Activated naive CD4-positive, alpha-beta T cell treated with anti-CD3 and anti-CD28 coated beads for 36 hours (primary cell): ENCODE measurements around the gene RNF130. TPM values are rescaled to one million over a fixed set of nuclear protein-coding genes. Genes with fewer than 3 reads are reported as not detected.

Experiments
- CTCF ChIA-PET: fragments of 350-600 bp; sonication (Branson Sonifier 250); formaldehyde crosslinking; loops from one replicate; lab custom pipeline; 2021; ENCODE audit warnings: antibody characterized with exemption; lab: Charles Lee
- DNase-seq: peaks from one replicate; pipeline ENCODE4 v3.0.0-alpha.2; 2020
- H3K27ac Mint-ChIP-seq: one replicate; pipeline ENCODE4 v1.8.0; 2021; ENCODE audit warnings: mild to moderate bottlenecking, mixed read lengths
- H3K27me3 Mint-ChIP-seq: one replicate; pipeline ENCODE4 v1.8.0; 2021; ENCODE audit warnings: low read depth, mixed read lengths
- H3K36me3 Mint-ChIP-seq: one replicate; pipeline ENCODE4 v1.8.0; 2021; ENCODE audit warnings: low read depth, mixed read lengths
- H3K4me1 Mint-ChIP-seq: one replicate; pipeline ENCODE4 v1.8.0; 2021; ENCODE audit warnings: low read depth, mixed read lengths
- H3K4me3 Mint-ChIP-seq: one replicate; pipeline ENCODE4 v1.8.0; 2021; ENCODE audit warnings: mild to moderate bottlenecking, moderate library complexity, mixed read lengths
- H3K9me3 Mint-ChIP-seq: one replicate; pipeline ENCODE4 v1.8.0; 2021; ENCODE audit warnings: mixed read lengths
- intact Hi-C: fragments of 100-400 bp; cut with micrococcal nuclease; formaldehyde crosslinking; loops from one replicate; pipeline ENCODE4 v1.15.1; 2023
- total RNA-seq, 2 experiments: library from RNA; stranded (reverse); gene quantifications; one replicate each; pipeline ENCODE4 v1.2.3, GENCODE V29; 2021

The RNF130 gene
- total RNA-seq, 2 experiments from 2014 or later: 10.3 to 11.9 TPM

DNA sequence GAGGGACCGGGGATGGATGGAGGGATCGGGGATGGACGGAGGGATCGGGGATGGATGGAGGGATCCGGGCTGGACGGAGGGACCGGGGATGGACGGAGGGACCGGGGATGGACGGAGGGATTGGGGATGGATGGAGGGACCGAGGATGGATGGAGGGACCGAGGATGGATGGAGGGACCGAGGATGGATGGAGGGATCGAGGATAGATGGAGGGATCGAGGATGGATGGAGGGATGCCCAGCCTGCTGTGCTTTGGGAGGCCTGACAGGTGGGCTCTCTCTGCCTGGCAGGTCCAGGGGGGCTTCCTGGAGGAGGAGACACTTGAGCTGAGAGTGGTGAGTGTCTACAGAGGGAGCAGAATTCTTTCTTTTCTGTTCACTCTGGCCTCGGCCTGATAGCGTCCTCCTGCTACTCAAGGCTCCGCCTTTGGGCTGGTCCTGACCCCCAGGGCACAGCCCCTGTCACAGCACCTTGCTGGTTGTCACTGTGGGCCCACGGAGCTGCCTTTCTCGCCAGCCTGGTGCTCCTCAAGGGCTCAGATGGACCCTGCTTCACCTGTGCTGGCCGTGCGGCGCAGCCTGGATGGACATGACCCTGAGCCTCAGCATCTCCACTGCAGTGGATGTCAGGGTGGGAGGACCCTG is 42.2 kb upstream of the RNF130 start:
- CTCF ChIA-PET: no interaction called here
- intact Hi-C loops: no loop called here
- DNase-seq: peak; percentile 3
- Mint-ChIP-seq H3K9me3 (no peaks in the 10 kb centered on the region), H3K27me3 (no peaks in the 10 kb centered on the region), H3K27ac (no peak overlapping the region), H3K4me1 (no peaks in the 10 kb centered on the region), H3K4me3 (no peak overlapping the region), H3K36me3 (no peaks in the 10 kb centered on the region)

DNA sequence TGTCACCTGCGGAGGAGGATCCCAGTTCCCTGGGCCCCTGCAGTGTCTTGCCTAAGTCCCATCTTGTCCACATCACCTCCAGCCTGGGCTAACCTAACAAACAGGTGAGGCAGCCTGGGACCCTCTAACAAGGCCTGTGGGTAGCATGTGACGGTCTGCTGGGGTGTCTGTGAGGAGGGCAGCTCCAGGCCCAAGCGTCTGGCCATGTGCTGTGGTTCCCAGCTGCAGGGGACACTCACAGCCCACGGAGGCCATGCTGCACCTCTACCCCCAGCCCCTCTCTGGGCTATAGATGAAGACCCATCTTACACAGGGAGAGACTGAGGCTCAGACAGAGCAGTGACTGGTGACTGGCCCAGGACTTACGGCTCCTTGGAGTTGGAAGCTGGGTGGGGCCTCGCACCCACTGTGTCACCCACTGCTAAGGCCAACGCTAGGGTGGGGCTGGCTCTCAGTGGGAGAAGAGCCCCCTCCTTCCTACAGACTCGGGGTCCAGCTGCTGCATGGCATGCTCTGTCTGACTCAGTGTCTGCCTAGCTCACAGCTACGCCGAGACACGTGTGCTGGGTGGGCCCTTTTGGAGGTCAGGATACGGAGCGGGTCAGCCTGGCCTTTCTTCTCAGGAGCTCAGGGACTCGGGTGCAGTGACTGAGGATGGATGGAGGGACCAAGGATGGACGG is 40.8 kb upstream of the RNF130 start:
- intact Hi-C loops: no loop called here
- Mint-ChIP-seq H3K4me3 (no peak overlapping the region), H3K27me3 (no peaks in the 10 kb centered on the region), H3K9me3 (peaks cover 9% of the 10 kb centered on the region), H3K27ac (no peak overlapping the region), H3K4me1 (no peaks in the 10 kb centered on the region), H3K36me3 (no peaks in the 10 kb centered on the region)
- CTCF ChIA-PET: no interaction called here
- DNase-seq: peak; percentile 1

DNA sequence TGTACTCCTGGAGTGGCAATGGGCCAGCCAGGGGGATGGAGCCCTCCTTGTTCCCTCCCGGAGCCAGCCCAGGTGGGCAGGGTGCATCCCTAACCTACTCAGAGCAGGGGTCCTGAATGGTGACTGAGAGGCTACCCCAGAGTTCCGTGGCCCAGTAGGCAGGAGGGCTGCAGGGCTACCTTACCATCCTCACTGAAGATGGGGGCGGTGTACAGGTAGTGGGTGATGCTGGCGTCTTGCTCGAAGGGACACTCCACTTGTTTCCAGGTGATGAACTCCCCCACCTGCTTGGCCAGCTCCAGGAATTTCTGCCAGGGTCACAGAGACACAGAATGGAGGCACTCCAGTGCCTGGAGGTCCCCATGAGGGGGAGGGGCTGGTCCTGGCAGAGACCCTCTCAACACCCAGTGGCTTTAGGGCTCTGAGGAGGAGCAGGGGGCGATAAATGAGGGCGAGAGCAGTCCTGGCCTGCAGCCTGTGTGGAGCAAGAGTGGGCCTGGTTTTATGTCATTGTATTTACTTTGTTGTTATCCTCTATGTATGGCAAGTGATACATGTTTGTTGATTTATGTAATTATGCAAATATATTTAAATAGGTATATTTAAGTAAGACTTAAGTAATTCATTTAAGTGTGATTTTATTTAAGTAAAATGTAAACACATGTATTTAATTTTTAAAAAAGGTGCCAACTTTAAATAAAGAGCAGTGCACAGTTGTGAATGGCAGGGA is 39.9 kb upstream of the RNF130 start:
- Mint-ChIP-seq H3K9me3 (peaks cover 16% of the 10 kb centered on the region), H3K36me3 (peaks cover 3% of the 10 kb centered on the region)
- CTCF ChIA-PET: no interaction called here

DNA sequence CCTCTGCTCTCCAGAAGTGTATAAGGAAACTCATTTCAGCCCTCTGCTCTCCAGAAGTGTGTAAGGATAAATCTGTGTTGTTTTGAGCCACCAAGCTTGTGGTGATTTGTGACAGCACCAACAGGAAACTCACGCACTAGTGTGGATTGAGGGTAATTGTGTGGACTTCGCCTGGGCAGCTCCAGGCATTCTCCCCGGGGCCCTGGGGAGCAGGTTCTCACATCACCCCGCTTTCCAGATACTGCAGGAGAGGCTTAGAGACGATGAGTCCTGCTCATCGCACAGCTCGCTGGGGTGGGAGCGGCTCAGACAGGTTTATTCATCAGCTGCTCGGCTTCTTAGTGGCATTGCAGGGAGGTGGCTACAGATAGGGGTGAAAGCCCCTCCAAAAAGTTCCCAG is 38.4 kb upstream of the RNF130 start:
- DNase-seq: peak; percentile 2
- peaks cover 19% of the 10 kb centered on the region for H3K9me3 Mint-ChIP-seq
- H3K36me3 Mint-ChIP-seq: peaks cover 3% of the 10 kb centered on the region
- H3K27ac Mint-ChIP-seq: no peak overlapping the region
- intact Hi-C loops: no loop called here
- CTCF ChIA-PET: interaction anchor here (0.7 kb wide), 1 partner anchor 306 kb away, joined by 3 read pairs; no protein-coding TSS in a partner anchor
- no peak overlapping the region for H3K4me3 Mint-ChIP-seq
- H3K27me3 Mint-ChIP-seq: peaks cover 2% of the 10 kb centered on the region
- H3K4me1 Mint-ChIP-seq: no peaks in the 10 kb centered on the region

More for the DNA sequence above, 39.9 kb upstream of the RNF130 start:
- H3K4me1 Mint-ChIP-seq: no peaks in the 10 kb centered on the region
- no peaks in the 10 kb centered on the region for H3K27me3 Mint-ChIP-seq
- peak; percentile 1 for DNase-seq
- H3K27ac Mint-ChIP-seq: no peak overlapping the region
- intact Hi-C loops: no loop called here
- H3K4me3 Mint-ChIP-seq: no peak overlapping the region

DNA sequence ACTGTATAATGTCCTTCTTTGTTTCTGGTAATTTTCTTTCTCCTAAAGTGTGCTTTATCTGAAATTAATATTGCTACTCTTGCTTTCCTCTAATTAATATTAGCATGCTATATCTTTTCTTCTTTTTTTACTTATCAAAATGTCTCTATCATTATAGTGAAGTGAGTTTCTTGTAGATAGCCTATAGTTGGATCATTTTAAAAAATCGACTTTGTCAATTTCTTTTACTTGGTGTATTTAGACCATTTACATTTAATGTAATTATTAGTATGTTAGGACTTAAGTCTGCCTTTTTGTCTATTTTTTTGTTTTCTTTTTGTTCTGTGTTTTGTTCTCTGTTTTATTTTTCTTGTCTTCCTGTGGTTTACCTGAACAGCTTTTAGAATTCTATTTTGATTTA is 35.4 kb upstream of the RNF130 start:
- intact Hi-C loops: no loop called here
- CTCF ChIA-PET: no interaction called here
- no peak overlapping the region for H3K27ac Mint-ChIP-seq
- no peaks in the 10 kb centered on the region for H3K4me1 Mint-ChIP-seq
- H3K4me3 Mint-ChIP-seq: no peak overlapping the region
- peaks cover 19% of the 10 kb centered on the region for H3K9me3 Mint-ChIP-seq
- DNase-seq: no peak
- H3K27me3 Mint-ChIP-seq: peaks cover 7% of the 10 kb centered on the region
- H3K36me3 Mint-ChIP-seq: peaks cover 3% of the 10 kb centered on the region

DNA sequence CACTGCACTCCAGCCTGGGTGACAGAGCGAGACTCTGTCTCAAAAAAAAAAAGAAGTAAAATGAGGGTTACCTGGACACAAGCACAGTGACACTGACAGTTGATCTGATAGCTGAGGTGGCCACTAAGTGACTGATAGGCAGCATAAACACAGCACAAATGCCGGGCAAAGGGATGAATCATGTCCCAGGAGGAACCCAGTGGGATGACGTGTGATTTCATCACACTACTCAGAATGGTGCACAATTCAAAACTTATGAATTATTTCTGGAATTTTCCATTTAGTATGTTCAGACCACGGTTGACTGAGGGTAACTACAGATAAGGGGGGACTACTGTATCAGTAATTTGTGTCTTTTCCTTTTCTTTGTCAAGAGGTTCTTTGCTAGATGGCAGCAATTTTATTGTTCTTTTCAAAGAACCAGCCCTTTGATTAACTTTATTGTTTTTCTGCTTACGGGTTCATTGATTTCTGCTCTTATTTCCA is 34.3 kb upstream of the RNF130 start:
- H3K27ac Mint-ChIP-seq: no peak overlapping the region
- H3K27me3 Mint-ChIP-seq: peaks cover 7% of the 10 kb centered on the region
- H3K4me1 Mint-ChIP-seq: no peaks in the 10 kb centered on the region
- H3K36me3 Mint-ChIP-seq: peaks cover 3% of the 10 kb centered on the region
- H3K4me3 Mint-ChIP-seq: no peak overlapping the region
- peaks cover 19% of the 10 kb centered on the region for H3K9me3 Mint-ChIP-seq
- no peak for DNase-seq
- intact Hi-C loops: no loop called here
- CTCF ChIA-PET: interaction anchor here (0.6 kb wide), 1 partner anchor 727 kb away, joined by 3 read pairs; no protein-coding TSS in a partner anchor

DNA sequence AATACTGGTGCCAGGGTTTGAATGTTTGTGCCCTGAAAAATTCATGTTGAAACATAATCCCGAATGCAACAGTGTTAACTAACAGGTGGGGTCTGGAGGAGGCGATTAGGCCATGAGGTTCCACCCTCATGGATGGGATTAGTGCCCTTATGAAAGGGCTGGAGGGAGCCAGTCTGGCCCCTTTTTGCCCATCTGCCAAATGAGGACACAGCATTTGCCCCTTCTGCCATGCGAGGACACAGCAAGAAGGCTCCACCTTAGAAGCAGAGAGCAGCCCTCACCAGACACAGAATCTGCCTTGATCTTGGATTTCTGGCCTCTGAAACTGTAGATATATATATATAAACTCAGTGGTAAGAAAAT is 32.6 kb upstream of the RNF130 start:
- Mint-ChIP-seq H3K4me3 (no peak overlapping the region), H3K36me3 (peaks cover 3% of the 10 kb centered on the region), H3K27me3 (peaks cover 7% of the 10 kb centered on the region), H3K9me3 (peaks cover 19% of the 10 kb centered on the region), H3K27ac (no peak overlapping the region), H3K4me1 (no peaks in the 10 kb centered on the region)
- no peak for DNase-seq
- intact Hi-C loops: no loop called here
- CTCF ChIA-PET: no interaction called here

DNA sequence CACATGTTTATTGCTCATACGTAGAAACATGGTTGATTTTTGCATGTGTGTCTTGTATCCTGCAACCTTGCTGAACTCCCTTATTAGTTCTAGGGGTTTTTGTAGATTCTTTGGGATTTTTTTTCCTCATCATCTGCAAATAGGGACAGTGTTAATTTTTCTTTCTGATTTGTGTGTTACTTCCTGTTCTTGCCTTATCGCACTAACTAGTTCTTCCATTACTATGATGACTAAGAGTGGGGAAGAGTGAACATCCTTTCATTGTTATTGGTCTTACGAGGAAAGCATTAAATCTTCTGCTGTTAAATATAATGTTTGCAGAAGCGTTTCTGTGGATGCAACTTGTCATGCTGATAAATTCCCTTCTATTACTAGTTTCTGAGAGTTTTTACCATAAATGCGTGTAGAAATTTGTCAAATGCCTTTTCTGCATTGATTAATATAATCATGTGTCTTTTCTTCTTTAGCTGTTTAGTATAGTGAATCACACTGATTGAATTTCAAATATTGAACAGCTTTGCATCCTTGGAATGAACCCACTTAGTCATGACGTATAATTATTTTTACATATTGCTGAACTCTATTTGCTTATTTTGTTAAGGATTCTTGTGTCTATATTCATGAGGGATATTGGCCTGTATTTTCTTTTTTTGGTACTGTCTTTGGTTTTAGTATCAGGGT is 32.1 kb upstream of the RNF130 start:
- intact Hi-C loops: no loop called here
- CTCF ChIA-PET: no interaction called here
- Mint-ChIP-seq H3K27me3 (peaks cover 7% of the 10 kb centered on the region), H3K27ac (no peak overlapping the region), H3K9me3 (peaks cover 19% of the 10 kb centered on the region), H3K4me3 (no peak overlapping the region), H3K36me3 (peaks cover 3% of the 10 kb centered on the region), H3K4me1 (no peaks in the 10 kb centered on the region)
- no peak for DNase-seq

DNA sequence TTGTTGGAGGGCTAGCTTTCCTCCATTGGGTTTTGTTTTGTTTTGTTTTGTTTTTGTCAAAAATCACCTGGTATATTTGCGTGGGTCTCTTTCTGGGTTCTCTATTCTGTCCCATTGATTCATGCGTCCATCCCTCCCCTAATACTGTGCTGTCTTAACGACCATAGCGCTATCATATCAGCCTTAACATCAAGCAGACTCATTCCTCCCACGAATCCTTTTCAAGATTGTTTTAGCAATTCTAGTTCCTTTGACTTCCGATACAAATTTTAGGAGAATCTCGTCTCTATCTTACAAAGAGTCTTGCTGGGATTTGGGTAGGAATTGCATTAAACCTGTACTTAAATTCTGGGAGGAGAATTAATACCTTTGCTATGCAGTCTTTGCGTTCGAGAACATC is 31.1 kb upstream of the RNF130 start:
- Mint-ChIP-seq H3K27me3 (peaks cover 7% of the 10 kb centered on the region), H3K4me3 (no peak overlapping the region), H3K36me3 (peaks cover 3% of the 10 kb centered on the region), H3K27ac (no peak overlapping the region), H3K9me3 (peaks cover 12% of the 10 kb centered on the region), H3K4me1 (no peaks in the 10 kb centered on the region)
- DNase-seq: no peak
- intact Hi-C loops: no loop called here
- CTCF ChIA-PET: no interaction called here

DNA sequence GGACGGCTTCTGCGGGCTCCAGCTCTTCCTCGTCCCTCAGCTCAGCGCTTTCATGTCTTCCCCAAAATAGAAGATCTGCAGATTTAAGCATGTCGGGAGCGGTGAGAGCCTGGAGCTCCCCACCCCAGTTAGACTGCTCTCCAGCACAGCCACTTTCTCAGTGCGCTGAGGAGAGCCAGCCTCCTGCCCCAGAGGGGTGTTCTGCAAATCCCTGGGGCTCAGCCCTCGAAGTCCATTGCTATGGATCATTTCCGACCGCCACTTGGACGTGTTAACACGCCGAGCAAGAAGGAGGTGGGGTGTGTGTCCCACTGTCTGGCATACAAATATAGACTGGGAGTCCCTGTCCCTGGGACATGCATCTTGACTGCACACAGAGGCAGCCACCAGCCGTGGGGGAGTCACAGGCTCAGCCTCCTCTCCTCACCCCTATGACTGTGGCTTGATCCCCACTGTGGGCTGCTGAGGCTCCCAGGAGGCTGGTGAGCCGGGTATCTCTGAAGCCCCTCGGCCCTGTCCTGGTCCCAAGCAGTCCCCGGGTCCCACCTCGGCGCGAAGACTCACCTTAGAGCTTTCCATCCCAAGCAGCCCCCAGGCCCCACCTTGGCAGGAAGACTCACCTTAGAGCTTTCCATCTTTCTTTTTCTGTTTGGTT is 30.0 kb upstream of the RNF130 start:
- peaks cover 7% of the 10 kb centered on the region for H3K27me3 Mint-ChIP-seq
- no peak overlapping the region for H3K4me3 Mint-ChIP-seq
- peaks cover 2% of the 10 kb centered on the region for H3K36me3 Mint-ChIP-seq
- no peak overlapping the region for H3K27ac Mint-ChIP-seq
- CTCF ChIA-PET: no interaction called here
- DNase-seq: no peak
- peaks cover 4% of the 10 kb centered on the region for H3K9me3 Mint-ChIP-seq
- intact Hi-C loops: no loop called here
- H3K4me1 Mint-ChIP-seq: no peaks in the 10 kb centered on the region

DNA sequence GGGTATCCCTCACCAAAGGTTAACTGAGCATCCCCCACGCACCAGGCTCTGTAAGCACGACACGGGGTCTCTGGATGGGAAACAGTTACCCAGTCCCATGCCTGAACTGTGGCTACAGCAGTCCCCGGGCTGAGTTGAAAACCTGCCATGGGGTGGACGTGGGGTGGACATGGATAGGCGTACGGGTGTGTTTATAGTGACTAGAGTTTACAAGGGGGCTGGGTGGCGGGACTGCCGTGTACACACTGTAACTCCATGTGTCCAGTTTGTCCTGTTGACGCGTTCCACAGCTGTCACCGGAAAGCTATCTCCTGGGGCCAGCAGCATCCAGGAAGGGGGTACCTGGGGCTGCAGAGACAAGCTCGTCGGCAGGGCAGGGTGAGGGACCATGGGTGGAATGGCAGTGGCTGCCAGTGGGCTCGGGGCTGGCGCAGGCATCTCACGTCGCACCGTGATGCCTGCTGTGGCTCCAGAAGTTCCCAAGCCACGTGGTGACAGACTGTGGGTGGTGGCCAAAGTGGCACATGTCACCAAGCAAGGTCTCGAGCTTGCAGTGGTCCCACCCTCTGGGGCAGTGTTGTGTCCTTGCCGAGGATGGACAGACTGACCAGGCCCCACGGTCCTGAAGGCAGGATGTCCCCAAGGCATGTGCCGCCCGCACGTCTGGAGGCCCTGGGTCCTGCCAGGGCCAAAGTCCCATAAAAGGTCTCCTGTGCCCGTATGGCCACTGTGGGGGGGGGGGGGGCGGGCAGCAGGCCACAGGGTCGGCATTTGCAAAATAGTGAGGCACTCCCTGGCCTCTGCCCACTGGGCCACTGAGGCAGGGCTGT is 29.3 kb upstream of the RNF130 start:
- no peak for DNase-seq
- H3K36me3 Mint-ChIP-seq: no peaks in the 10 kb centered on the region
- H3K4me1 Mint-ChIP-seq: no peaks in the 10 kb centered on the region
- intact Hi-C loops: no loop called here
- H3K9me3 Mint-ChIP-seq: no peaks in the 10 kb centered on the region
- no peak overlapping the region for H3K27ac Mint-ChIP-seq
- peaks cover 7% of the 10 kb centered on the region for H3K27me3 Mint-ChIP-seq
- CTCF ChIA-PET: no interaction called here
- no peak overlapping the region for H3K4me3 Mint-ChIP-seq
